CD14-positive monocyte (primary cell): ENCODE measurements around the gene TMEM109. TPM values are rescaled to one million over a fixed set of nuclear protein-coding genes. Genes with fewer than 3 reads are reported as not detected.
A peak's percentile ranks its signal among the peaks of the same experiment; 100 is the strongest.

ENCODE experiments used
- DNase-seq, 3 donors: peaks; one replicate each; pipeline ENCODE4 v3.0.0-alpha.2; 2011 to 2022
- H2AFZ ChIP-seq: 2 replicates; pipeline ENCODE4 v1.6.0; 2012; ENCODE audit warnings: mild to moderate bottlenecking, low read depth, low read length, inconsistent platforms; ENCODE audit not compliant: insufficient read depth, poor library complexity, severe bottlenecking
- H3K27ac ChIP-seq, 2 donors: 1 replicate in 1 of 2; 2 replicates in 1 of 2; pipeline ENCODE4 v1.5.1; 2012 to 2013; ENCODE audit warnings: low read length in 2 of 2, control low read depth in 1 of 2, inconsistent platforms in 1 of 2, low read depth in 1 of 2, mild to moderate bottlenecking in 1 of 2
- H3K27me3 ChIP-seq, 2 donors: one replicate each; pipeline versions ENCODE4 v1.6.0 to v1.6.1; 2011 to 2013; ENCODE audit warnings: low read length in 2 of 2; ENCODE audit not compliant: control insufficient read depth in 2 of 2, insufficient read depth in 2 of 2
- H3K36me3 ChIP-seq, 2 donors: replicated peaks in 1 of 2; 1 replicate in 1 of 2; 2 replicates in 1 of 2; pipeline versions ENCODE4 v1.5.1 to v1.6.1; 2012 to 2013; ENCODE audit warnings: low read length in 2 of 2, control low read depth in 1 of 2, inconsistent platforms in 1 of 2, mild to moderate bottlenecking in 1 of 2; ENCODE audit not compliant: insufficient read depth in 2 of 2, control insufficient read depth in 1 of 2
- H3K4me1 ChIP-seq, 2 donors: 1 replicate in 1 of 2; 2 replicates in 1 of 2; pipeline versions ENCODE4 v1.5.1 to v1.6.1; 2012 to 2013; ENCODE audit warnings: low read length in 2 of 2, control low read depth in 1 of 2, inconsistent platforms in 1 of 2, mild to moderate bottlenecking in 1 of 2, moderate library complexity in 1 of 2; ENCODE audit not compliant: insufficient read depth in 2 of 2, control insufficient read depth in 1 of 2
- H3K4me2 ChIP-seq: replicated peaks from 2 replicates; pipeline ENCODE3; 2012; ENCODE audit warnings: low read length, moderate library complexity, mild to moderate bottlenecking; ENCODE audit not compliant: poor library complexity, severe bottlenecking; ENCODE audit errors: extremely low read depth
- H3K4me3 ChIP-seq, 3 experiments: fragments of 200-600 bp in 1 of 3; sonication (generic) in 1 of 3; replicated peaks in 1 of 3; 1 replicate in 2 of 3; 2 replicates in 1 of 3; pipeline ENCODE4 v1.5.1; 2011 to 2013; ENCODE audit warnings: low read length in 3 of 3, mild to moderate bottlenecking in 3 of 3, control low read depth in 2 of 3, low read depth in 2 of 3, inconsistent platforms in 1 of 3, moderate library complexity in 1 of 3
- H3K79me2 ChIP-seq: 2 replicates; pipeline ENCODE4 v1.6.0; 2012; ENCODE audit warnings: mild to moderate bottlenecking, control low read depth, inconsistent platforms, low read length, moderate library complexity; ENCODE audit not compliant: insufficient read depth
- H3K9ac ChIP-seq: 2 replicates; pipeline ENCODE4 v1.6.0; 2017; ENCODE audit warnings: low read length, mild to moderate bottlenecking; ENCODE audit not compliant: insufficient read depth, poor library complexity, severe bottlenecking
- H3K9me3 ChIP-seq, 2 donors: replicated peaks in 1 of 2; 1 replicate in 1 of 2; 2 replicates in 1 of 2; pipeline versions ENCODE4 v1.5.1 to v1.6.1; 2012 to 2013; ENCODE audit warnings: low read length in 2 of 2, control low read depth in 1 of 2; ENCODE audit not compliant: control insufficient read depth in 1 of 2, insufficient read depth in 1 of 2
- H4K20me1 ChIP-seq: 2 replicates; pipeline ENCODE4 v1.6.0; 2012; ENCODE audit warnings: mild to moderate bottlenecking, low read length, control low read depth, moderate library complexity; ENCODE audit not compliant: insufficient read depth
- H3K27ac Mint-ChIP-seq, 7 donors: one replicate each; pipeline ENCODE4 v1.8.0; 2020; ENCODE audit warnings: mild to moderate bottlenecking in 7 of 7, mixed read lengths in 7 of 7, moderate library complexity in 6 of 7, inconsistent platforms in 2 of 7
- H3K27me3 Mint-ChIP-seq, 3 donors: one replicate each; pipeline ENCODE4 v1.8.0; 2021 to 2022; ENCODE audit warnings: low read depth in 3 of 3, mild to moderate bottlenecking in 3 of 3, mixed read lengths in 3 of 3, moderate library complexity in 3 of 3, inconsistent platforms in 1 of 3
- H3K36me3 Mint-ChIP-seq, 2 donors: one replicate each; pipeline ENCODE4 v1.8.0; 2020; ENCODE audit warnings: mixed read lengths in 2 of 2, inconsistent platforms in 1 of 2, mild to moderate bottlenecking in 1 of 2
- H3K4me1 Mint-ChIP-seq: one replicate; pipeline ENCODE4 v1.8.0; 2020; ENCODE audit warnings: mild to moderate bottlenecking, mixed read lengths
- H3K4me3 Mint-ChIP-seq, 2 donors: one replicate each; pipeline ENCODE4 v1.8.0; 2020; ENCODE audit warnings: mild to moderate bottlenecking in 2 of 2, mixed read lengths in 2 of 2, moderate library complexity in 1 of 2
- H3K9me3 Mint-ChIP-seq, 7 donors: one replicate each; pipeline ENCODE4 v1.8.0; 2020 to 2022; ENCODE audit warnings: mixed read lengths in 7 of 7, mild to moderate bottlenecking in 6 of 7, moderate library complexity in 6 of 7, inconsistent platforms in 2 of 7
- CTCF ChIP-seq: fragments of 200-600 bp; IDR thresholded peaks from one replicate; pipeline ENCODE4 v1.8.0; 2022; ENCODE audit warnings: antibody characterized with exemption, mild to moderate bottlenecking
- WGBS: methylation state at CpG from one replicate; pipeline ENCODE4 v1.1.5; 2013; ENCODE audit warnings: missing lambda C conversion rate; ENCODE audit not compliant: insufficient coverage; 5-methylcytosine and 5-hydroxymethylcytosine counted together
- intact Hi-C, 2 donors: fragments of 100-400 bp; cut with micrococcal nuclease; formaldehyde crosslinking; loops; one replicate each; pipeline versions ENCODE4 v1.15.0 to v1.15.1; 2023
- polyA plus RNA-seq, 3 donors: library from polyadenylated mRNA; depleted of rRNA in 1 of 3; unstranded in 2 of 3; stranded (reverse) in 1 of 3; fragments of 300-500 nt in 2 of 3; fragments of >200 nt in 1 of 3; fragmentation: Illumina TruSeq in 2 of 3; gene quantifications; 1 replicate in 2 of 3; 2 replicates in 1 of 3; pipeline ENCODE4 v1.2.3, GENCODE V29; 2012 to 2021

TMEM109 gene
- polyA plus RNA-seq, 3 donors: 22.7 to 112 (median 110) TPM

- no peaks in the 10 kb centered on the region for H3K27me3 ChIP-seq
- H3K36me3 Mint-ChIP-seq: peaks cover 26 to 33% of the 10 kb centered on the region in 2 donors
- no peak overlapping the region for H3K4me3 ChIP-seq
- no peak overlapping the region for H3K27ac ChIP-seq
- WGBS: 100% methylated on average over 1 of the region's 2 CpGs
- no peak for DNase-seq
- peaks cover 14 to 35% of the 10 kb centered on the region in 2 donors for H3K36me3 ChIP-seq
- no peaks in the 10 kb centered on the region for H3K9me3 Mint-ChIP-seq
- peaks cover 12% of the 10 kb centered on the region for H3K4me1 Mint-ChIP-seq
- no peak overlapping the region for H3K9ac ChIP-seq
- no peak overlapping the region for H3K4me3 Mint-ChIP-seq
- H3K27ac Mint-ChIP-seq: no peak overlapping the region
- H4K20me1 ChIP-seq: no peaks in the 10 kb centered on the region
- no peak overlapping the region for H3K4me2 ChIP-seq
- H3K4me1 ChIP-seq: peaks cover 11 to 15% of the 10 kb centered on the region in 2 donors
- H3K9me3 ChIP-seq: no peaks in the 10 kb centered on the region
- intact Hi-C loops: no loop called here
- peaks cover 0 to 2% (median 0%) of the 10 kb centered on the region in 3 donors for H3K27me3 Mint-ChIP-seq
- H3K79me2 ChIP-seq: no peaks in the 10 kb centered on the region
- H2AFZ ChIP-seq: no peak overlapping the region
- no peak for TF ChIP-seq CTCF
These were observed 37.8 kb upstream of the TMEM109 start for GRCh38 chr11:60876168-60876485.

GRCh38 chr11:60878245-60879101, 35.5 kb upstream of the TMEM109 start:
- Histone ChIP-seq H4K20me1 (no peaks in the 10 kb centered on the region), H3K27ac (no peak overlapping the region), H3K36me3 (peaks cover 14 to 36% of the 10 kb centered on the region in 2 donors), H3K4me3 (no peak overlapping the region), H3K9me3 (no peaks in the 10 kb centered on the region), H3K4me1 (peaks cover 0 to under 1% of the 10 kb centered on the region in 2 donors), H2AFZ (no peak overlapping the region), H3K4me2 (no peak overlapping the region), H3K9ac (no peak overlapping the region), H3K79me2 (no peaks in the 10 kb centered on the region), H3K27me3 (no peaks in the 10 kb centered on the region)
- Mint-ChIP-seq H3K36me3 (peaks cover 42 to 49% of the 10 kb centered on the region in 2 donors), H3K27me3 (peaks cover 0 to 3% (median 0%) of the 10 kb centered on the region in 3 donors), H3K27ac (peak overlapping the region in 1 of 7 donors; percentile 30), H3K4me1 (peaks cover under 1% of the 10 kb centered on the region), H3K9me3 (no peaks in the 10 kb centered on the region), H3K4me3 (no peak overlapping the region)
- no peak for DNase-seq
- 90% methylated on average over 1 of the region's 5 CpGs for WGBS
- TF ChIP-seq CTCF: no peak
- intact Hi-C loops: no loop called here
